ENCODE measurements around the gene PADI4.

PADI4 gene

GRCh38 chr1:17372955-17373354 lies 65.0 kb downstream of the PADI4 start:
- H3K36me3 ChIP-seq (ENCODE audit: control insufficient read depth, insufficient read depth, low read length), result no peaks in the 10 kb centered on the region
- H3K9me3 ChIP-seq (ENCODE audit: control insufficient read depth, low read length), result no peaks in the 10 kb centered on the region
- H3K9ac ChIP-seq, result no peak overlapping the region
- no peak overlapping the region for H2AFZ ChIP-seq
- no peak overlapping the region for H3K4me2 ChIP-seq (ENCODE audit: low read length)
- H3K27ac ChIP-seq, result no peak overlapping the region
- no peaks in the 10 kb centered on the region for H3K27me3 ChIP-seq (ENCODE audit: control insufficient read depth, insufficient read depth, low read length)
- no peak overlapping the region for H3K4me3 ChIP-seq (ENCODE audit: low read depth, low read length)
- H3K79me2 ChIP-seq, result no peaks in the 10 kb centered on the region
- TF ChIP-seq CTCF (IDR thresholded peaks at IDR 0.05), result no peak
- no peaks in the 10 kb centered on the region for H3K4me1 ChIP-seq

- no peak overlapping the region for H2AFZ ChIP-seq
- H3K4me1 ChIP-seq, result no peaks in the 10 kb centered on the region
- no peaks in the 10 kb centered on the region for H3K9me3 ChIP-seq (ENCODE audit: control insufficient read depth, low read length)
- H3K9ac ChIP-seq, result no peak overlapping the region
- H3K36me3 ChIP-seq (ENCODE audit: control insufficient read depth, insufficient read depth, low read length), result no peaks in the 10 kb centered on the region
- no peak overlapping the region for H3K27ac ChIP-seq
- no peak overlapping the region for H3K4me2 ChIP-seq (ENCODE audit: low read length)
- no peaks in the 10 kb centered on the region for H3K79me2 ChIP-seq
- no peaks in the 10 kb centered on the region for H3K27me3 ChIP-seq (ENCODE audit: control insufficient read depth, insufficient read depth, low read length)
- H3K4me3 ChIP-seq (ENCODE audit: low read depth, low read length), result no peak overlapping the region
- TF ChIP-seq CTCF (IDR thresholded peaks at IDR 0.05), result no peak
Observed at GRCh38 chr1:17375651-17376050, 67.7 kb downstream of the PADI4 start.

- TF ChIP-seq CTCF (IDR thresholded peaks at IDR 0.05), result no peak
- Histone ChIP-seq H3K36me3 (ENCODE audit: control insufficient read depth, insufficient read depth, low read length) (no peaks in the 10 kb centered on the region), H3K4me2 (ENCODE audit: low read length) (peak overlapping the region; percentile 1), H3K9me3 (ENCODE audit: control insufficient read depth, low read length) (no peaks in the 10 kb centered on the region), H3K4me1 (no peaks in the 10 kb centered on the region), H3K4me3 (ENCODE audit: low read depth, low read length) (no peak overlapping the region), H3K27me3 (ENCODE audit: control insufficient read depth, insufficient read depth, low read length) (no peaks in the 10 kb centered on the region), H2AFZ (peak overlapping the region; percentile 28), H3K27ac (no peak overlapping the region), H3K79me2 (no peaks in the 10 kb centered on the region), H3K9ac (no peak overlapping the region)
Observed at GRCh38 chr1:17377325-17377953, 69.4 kb downstream of the PADI4 start.

GRCh38 chr1:17381161-17381560 lies 73.2 kb downstream of the PADI4 start:
- H3K4me3 ChIP-seq (ENCODE audit: low read depth, low read length), result no peak overlapping the region
- no peak overlapping the region for H3K9ac ChIP-seq
- no peak overlapping the region for H2AFZ ChIP-seq
- H3K27ac ChIP-seq, result no peak overlapping the region
- H3K4me1 ChIP-seq, result no peaks in the 10 kb centered on the region
- H3K4me2 ChIP-seq (ENCODE audit: low read length), result no peak overlapping the region
- no peaks in the 10 kb centered on the region for H3K79me2 ChIP-seq
- H3K27me3 ChIP-seq (ENCODE audit: control insufficient read depth, insufficient read depth, low read length), result no peaks in the 10 kb centered on the region
- no peak for TF ChIP-seq CTCF (IDR thresholded peaks at IDR 0.05)
- no peaks in the 10 kb centered on the region for H3K9me3 ChIP-seq (ENCODE audit: control insufficient read depth, low read length)
- no peaks in the 10 kb centered on the region for H3K36me3 ChIP-seq (ENCODE audit: control insufficient read depth, insufficient read depth, low read length)

GRCh38 chr1:17392199-17392740 lies 84.3 kb downstream of the PADI4 start:
- Histone ChIP-seq H3K4me2 (ENCODE audit: low read length) (no peak overlapping the region), H3K27ac (no peak overlapping the region), H3K9me3 (ENCODE audit: control insufficient read depth, low read length) (no peaks in the 10 kb centered on the region), H3K79me2 (no peaks in the 10 kb centered on the region), H3K4me1 (no peaks in the 10 kb centered on the region), H3K4me3 (ENCODE audit: low read depth, low read length) (no peak overlapping the region), H2AFZ (no peak overlapping the region), H3K36me3 (ENCODE audit: control insufficient read depth, insufficient read depth, low read length) (no peaks in the 10 kb centered on the region), H3K27me3 (ENCODE audit: control insufficient read depth, insufficient read depth, low read length) (no peaks in the 10 kb centered on the region), H3K9ac (no peak overlapping the region)
- no peak for TF ChIP-seq CTCF (IDR thresholded peaks at IDR 0.05)

All from parathyroid adenoma (tissue), 2 donors.